HG03521 (cell line): ENCODE measurements around the gene TCEAL1.

ENCODE experiments used
- ATAC-seq: cut with Tn5 transposase; IDR thresholded peaks from one replicate; pipeline ENCODE4 v1.9.1; 2021; ENCODE audit warnings: mild to moderate bottlenecking, moderate library complexity; ENCODE audit not compliant: unreplicated experiment

The TCEAL1 gene

DNA sequence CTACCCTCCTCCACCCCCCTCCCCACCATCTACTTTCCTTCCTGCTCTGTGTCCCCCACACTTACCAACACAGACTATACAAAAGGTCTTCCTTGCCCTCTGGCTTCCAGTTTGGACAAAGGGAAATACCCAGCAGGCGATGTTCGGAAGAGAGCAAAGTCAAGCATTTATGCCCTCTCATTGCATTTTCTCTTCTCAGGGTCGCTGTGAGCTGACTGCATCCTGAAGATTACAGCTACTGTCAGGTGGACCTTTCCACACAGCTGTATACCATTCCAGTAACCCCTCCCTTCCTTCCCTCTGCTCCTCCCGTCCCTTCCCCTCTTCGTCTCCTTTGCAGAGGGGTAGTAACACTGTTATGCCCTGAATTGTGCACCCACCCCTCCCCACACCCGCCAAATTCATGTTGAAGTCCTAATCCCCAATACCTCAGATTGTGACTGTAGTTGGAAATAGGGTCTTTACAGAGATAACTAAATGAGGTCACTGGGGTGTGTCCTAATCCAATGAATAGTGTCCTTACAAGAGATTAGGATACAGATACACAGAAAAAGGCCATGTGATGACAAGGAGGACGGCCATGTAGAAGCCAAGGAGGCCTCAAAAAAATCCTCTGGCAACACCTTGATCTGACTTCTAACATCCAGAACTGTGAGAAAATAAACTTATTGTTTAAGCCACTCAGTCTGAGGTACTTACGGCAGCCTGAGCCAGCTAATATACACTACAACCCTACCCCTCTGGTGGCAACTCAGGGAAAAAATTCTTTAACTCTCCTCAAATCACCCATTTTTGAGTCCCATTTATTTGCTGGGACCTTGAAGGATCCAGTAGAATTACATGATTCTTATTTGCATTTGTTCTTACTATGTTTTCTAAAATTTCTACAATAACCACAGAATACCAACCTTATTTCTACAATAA is 46.0 kb downstream of the TCEAL1 start:
- no peak for ATAC-seq

DNA sequence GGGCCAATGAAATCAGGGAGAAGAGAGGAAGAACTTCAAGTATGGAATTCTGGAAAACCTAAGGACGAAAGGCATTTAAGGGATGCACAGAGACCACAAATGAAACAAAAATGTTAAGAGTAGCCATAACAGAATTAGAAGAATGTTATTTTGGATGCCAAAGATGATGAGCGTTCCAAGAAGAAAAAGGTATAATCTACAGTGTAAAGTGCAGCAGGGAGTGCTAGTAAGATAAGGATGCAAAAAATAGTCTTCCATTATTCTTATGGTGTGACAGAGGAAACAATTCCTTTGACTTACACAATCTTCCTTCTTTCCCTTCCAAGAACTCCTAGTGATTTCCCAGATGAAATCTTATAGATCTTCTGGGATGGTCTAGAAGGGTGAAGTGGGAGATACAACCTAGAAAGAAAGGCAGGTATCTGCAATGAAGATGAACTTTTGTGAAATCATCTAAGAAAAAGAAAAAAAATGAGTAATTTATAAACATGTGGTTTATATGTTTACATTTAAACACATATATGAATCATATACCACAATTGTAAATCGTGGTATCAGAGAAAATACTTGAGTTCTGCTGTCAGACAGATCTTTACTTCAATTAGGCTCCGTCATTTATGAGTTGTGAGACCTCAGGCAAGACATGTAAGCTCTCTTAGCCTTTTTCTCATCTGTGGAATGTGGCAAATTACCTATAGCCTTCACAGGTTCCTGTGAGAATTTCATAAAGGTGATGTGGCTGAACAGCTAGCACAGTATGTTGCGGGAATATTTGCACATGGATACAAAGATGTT is 49.6 kb downstream of the TCEAL1 start:
- no peak for ATAC-seq
